ENCODE data around the gene SYCP2L.

DNA sequence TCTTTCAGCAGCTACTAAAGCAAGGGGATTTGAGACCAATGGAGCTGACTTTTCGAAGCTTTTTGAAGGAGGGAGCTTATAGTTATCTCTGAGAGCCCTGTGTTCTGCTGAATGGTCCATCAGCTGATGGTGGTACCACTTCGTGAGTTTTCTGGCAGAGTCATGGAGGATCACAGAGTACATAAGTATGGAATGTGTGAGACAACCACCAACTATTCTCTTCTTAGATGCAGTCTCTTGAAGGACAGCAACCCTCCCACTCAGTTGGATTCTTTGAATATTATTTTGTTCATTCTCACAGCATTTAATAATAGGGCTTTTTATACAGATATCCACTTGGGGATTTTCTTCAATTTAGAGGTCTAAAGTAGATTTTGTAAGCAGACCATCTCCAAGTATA, 81.9 kb downstream of the SYCP2L start:
- no peak for TF ChIP-seq EP300 (IDR thresholded peaks at IDR 0.05; ENCODE audit: low read depth)
- TF ChIP-seq, protein P1, sequence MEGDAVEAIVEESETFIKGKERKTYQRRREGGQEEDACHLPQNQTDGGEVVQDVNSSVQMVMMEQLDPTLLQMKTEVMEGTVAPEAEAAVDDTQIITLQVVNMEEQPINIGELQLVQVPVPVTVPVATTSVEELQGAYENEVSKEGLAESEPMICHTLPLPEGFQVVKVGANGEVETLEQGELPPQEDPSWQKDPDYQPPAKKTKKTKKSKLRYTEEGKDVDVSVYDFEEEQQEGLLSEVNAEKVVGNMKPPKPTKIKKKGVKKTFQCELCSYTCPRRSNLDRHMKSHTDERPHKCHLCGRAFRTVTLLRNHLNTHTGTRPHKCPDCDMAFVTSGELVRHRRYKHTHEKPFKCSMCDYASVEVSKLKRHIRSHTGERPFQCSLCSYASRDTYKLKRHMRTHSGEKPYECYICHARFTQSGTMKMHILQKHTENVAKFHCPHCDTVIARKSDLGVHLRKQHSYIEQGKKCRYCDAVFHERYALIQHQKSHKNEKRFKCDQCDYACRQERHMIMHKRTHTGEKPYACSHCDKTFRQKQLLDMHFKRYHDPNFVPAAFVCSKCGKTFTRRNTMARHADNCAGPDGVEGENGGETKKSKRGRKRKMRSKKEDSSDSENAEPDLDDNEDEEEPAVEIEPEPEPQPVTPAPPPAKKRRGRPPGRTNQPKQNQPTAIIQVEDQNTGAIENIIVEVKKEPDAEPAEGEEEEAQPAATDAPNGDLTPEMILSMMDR (IDR thresholded peaks at IDR 0.05), result no peak

Data from transverse colon (tissue), 3 donors.